ENCODE results near the gene CCL23. TPM values are rescaled to one million over a fixed set of nuclear protein-coding genes. Genes with fewer than 3 reads are reported as not detected.
"Not testable (repeated sequence)": the region's sequence is repeated elsewhere in the genome, so short reads cannot be mapped to it uniquely, and the experiment has no call there.

The CCL23 gene
- total RNA-seq, 2 donors from 2014 or later = not detected

DNA sequence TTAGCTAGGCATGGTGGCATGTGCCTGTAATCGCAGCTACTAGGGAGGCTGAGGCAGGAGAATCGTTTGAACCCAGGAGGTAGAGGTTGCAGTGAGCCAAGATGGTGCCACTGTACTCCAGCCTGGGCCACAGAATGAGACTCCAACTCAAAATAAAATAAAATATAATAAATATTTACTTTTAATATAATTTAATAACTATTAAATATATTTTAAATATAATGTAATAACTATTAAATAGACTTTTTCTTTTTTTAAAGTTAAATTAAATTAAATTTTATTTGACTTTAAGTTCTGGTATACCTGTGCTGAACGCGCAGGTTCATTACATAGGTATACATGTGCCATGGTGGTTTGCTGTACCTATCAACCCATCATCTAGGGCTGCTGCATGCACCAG lies 1.9 kb downstream of the CCL23 start:
- H3K9me3 Mint-ChIP-seq; DNase-seq (ENCODE audit: low spot score in 2 of 2); ATAC-seq; H3K27ac Mint-ChIP-seq; H3K36me3 Mint-ChIP-seq: not testable (repeated sequence)

DNA sequence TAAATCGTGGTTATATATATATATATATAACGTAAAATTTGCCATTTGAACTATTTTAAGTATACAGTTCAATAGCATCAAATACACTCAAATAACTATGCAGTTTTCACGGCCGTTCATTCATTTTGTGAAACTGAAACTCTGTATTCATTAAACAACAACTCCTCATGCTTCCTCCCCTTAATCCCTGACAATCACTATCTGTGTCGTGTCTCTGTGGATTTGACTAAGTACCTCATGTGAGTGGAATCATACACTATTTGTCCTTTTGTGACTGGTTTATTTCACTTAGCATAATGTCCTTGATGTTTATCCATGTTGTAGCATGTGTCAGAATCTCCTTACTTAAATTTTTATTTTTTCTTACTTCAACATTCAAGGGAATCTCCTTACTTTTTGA lies 2.8 kb downstream of the CCL23 start:
- no peak for ATAC-seq
- Mint-ChIP-seq H3K27ac (no peak overlapping the region), H3K9me3 (no peaks in the 10 kb centered on the region), H3K36me3 (no peaks in the 10 kb centered on the region)
- DNase-seq (ENCODE audit: low spot score in 2 of 2) = no peak

DNA sequence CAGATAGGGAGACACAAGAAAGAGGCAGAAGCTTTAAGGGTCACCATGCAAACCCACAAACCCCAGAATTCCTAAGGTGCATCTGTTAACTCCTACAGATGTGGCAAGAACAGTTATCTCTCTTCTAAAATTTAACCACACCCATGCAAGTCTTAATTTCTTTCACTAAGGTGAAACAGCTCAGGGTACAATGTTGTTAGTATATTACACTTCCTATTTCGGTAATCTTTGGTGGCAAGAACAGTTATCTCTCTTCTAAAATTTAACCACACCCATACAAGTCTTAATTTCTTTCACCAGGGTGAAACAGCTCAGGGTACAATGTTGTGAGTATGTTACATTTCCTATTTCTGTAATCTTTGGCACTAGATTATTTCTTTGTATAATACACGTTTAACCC lies 6.6 kb downstream of the CCL23 start:
- ATAC-seq (no peak), DNase-seq (ENCODE audit: low spot score in 2 of 2) (no peak)
- Mint-ChIP-seq H3K9me3 (peaks cover 7% of the 10 kb centered on the region in 2 donors), H3K36me3 (no peaks in the 10 kb centered on the region), H3K27ac (no peak overlapping the region)

DNA sequence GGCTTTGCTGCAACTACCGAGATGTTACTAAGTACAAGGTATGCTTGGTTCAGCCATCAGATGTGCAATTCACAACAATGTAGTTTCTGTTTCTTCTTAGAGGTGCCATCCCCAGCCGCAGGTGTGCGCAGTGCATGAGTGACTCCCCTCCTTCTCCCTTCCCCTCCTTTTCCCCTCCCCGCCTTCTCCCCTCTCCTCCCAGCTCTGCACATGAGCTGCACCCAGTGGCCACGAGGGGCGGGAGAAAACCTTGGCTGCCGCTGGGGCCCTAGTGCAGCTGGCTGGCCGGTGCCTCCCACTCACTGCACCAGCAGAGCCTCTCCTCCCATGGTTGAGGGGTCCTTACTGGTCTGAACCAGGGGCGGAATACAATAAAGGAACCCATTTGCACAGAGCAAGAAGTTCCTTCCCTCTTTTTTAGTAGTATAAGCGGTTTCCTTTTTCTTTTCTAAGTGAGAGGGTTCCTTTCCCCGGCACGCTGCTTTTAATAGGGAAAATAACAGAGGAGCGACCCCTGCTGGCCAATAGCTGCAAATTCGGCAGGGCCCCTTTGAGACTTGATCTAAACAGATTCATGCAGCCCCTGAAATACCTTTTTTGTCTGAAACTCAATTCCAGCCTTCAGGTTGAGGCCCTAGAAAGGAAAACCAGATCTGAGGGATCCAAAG lies 8.6 kb downstream of the CCL23 start:
- peaks cover 7% of the 10 kb centered on the region in 2 donors for H3K9me3 Mint-ChIP-seq
- H3K36me3 Mint-ChIP-seq = no peaks in the 10 kb centered on the region
- DNase-seq (ENCODE audit: low spot score in 2 of 2) (no peak), ATAC-seq (no peak)
- H3K27ac Mint-ChIP-seq = no peak overlapping the region

DNA sequence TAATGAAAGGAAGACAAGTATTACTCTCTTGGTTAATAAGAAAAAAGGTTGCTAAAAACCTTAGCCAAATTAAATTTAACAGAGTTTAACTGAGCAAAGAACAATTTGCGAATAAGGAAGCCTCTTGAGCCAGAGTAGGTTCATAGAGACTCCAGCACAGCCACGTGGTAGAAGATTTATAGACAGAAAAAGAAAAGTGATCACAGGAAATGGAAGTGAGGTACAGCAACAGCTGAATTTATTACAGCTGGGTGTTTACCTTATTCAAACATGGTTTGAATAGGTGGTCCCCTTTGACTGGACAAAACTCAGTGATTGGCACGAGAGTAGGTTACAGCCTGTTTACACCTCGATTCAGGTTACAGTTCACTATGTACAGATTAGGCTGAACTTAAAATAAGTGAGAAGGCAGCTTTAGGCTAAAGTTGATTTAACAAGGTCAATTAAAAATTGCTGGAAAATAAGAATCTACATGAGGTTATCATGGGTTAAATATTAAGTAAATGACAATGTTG lies 13.1 kb downstream of the CCL23 start:
- ATAC-seq = no peak
- DNase-seq (ENCODE audit: low spot score in 2 of 2) = no peak
- Mint-ChIP-seq H3K9me3 (peaks cover 7% of the 10 kb centered on the region in 2 donors), H3K27ac (no peak overlapping the region), H3K36me3 (no peaks in the 10 kb centered on the region)

DNA sequence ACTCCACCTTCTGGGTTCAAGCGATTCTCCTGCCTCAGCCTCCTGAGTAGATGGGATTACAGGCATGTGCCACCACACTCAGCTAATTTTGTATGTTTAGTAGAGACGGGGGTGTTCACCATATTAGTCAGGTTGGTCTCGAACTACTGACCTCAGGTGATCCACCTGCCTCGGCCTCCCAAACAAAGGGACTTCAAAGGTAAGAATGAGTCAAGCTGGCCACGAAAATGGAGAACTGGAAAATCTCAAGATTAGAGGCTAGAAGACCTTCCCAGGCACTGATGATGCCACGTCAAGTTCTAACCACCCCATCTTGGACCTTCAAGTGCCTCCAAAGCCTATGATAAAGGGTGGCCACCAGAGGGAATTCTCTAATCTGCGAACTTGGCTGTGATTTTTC lies 15.1 kb downstream of the CCL23 start:
- ATAC-seq (no peak), DNase-seq (ENCODE audit: low spot score in 2 of 2) (no peak)
- H3K36me3 Mint-ChIP-seq = no peaks in the 10 kb centered on the region
- H3K9me3 Mint-ChIP-seq = peaks cover under 1% of the 10 kb centered on the region in 2 donors
- no peak overlapping the region for H3K27ac Mint-ChIP-seq

DNA sequence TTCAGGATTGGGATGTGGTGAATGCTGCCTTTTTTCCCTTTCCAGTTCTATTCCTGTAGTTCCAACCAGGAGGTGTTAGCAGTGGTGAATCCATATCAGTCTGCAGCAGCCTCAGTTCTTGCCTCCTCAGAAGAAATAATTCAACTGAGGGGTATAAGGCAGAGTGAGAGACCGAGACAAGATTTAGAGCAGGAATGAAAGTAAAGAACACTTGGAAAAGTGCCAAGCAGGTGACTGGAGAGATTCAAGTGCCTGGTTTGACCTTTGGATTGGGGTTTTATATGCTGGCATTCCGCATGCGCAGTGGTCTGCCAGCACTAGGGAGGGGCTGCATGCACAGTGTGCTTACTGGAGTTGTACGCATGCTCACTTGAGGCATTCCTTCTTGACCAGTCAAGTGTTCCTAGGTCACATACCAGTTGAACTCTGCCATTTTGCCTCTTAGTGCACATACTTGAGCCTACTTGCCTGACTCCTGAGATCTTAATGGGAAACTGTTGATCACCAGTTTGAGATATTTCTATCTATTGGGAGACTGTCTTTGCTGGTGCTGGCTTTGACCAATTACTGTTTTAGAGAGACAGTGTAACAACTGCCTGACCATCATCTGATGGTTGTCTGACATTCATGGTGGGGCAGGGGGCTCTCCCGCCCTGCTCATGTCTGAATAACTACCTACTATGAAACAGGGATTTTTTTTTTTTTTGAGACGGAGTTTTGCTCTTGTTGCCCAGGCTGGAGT lies 15.7 kb downstream of the CCL23 start:
- Mint-ChIP-seq H3K27ac (no peak overlapping the region), H3K36me3 (no peaks in the 10 kb centered on the region), H3K9me3 (no peaks in the 10 kb centered on the region)
- ATAC-seq (no peak), DNase-seq (ENCODE audit: low spot score in 2 of 2) (no peak)

DNA sequence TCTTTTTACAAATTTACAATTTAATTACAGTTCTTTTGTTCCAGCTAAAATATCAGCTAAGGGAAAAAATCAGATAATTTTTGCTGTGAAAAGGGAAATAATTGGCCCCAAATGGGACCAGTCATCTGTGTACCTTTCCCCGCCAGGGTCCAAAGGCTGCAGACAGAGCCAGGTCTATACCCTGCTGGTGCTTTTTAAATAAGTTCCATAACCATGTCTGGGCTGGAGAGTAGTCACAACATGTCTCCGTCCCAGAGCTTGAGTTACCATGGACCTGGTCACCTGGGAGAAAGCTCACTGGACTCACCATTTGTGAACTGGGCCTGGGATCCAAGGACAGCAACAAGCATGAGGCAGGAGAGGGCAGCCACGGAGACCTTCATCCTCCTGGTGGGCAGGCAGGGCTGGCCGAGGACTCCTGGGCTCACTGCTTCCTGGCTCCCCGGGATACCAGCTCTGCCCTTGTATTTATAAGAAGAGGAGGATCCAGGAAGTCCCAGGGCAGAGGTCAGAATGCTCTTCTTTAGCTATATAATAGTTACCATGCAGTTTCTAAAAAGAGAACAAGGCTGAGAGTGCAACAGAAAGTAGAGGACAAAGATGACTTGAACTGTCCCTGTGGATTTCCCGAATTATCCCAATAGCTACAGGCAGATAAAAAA lies 16.5 kb downstream of the CCL23 start, which contains the start of gene CCL15:
Gene CCL15 (minus strand): TSS at position 444 of the 662 bp plus-strand sequence. CDS start 61 bp downstream, at position 383.
- ATAC-seq (no peak), DNase-seq (ENCODE audit: low spot score in 2 of 2) (no peak)
- Mint-ChIP-seq H3K9me3 (no peaks in the 10 kb centered on the region), H3K27ac (no peak within 1 kb of the TSS), H3K36me3 (no peaks in the 10 kb centered on the region)

DNA sequence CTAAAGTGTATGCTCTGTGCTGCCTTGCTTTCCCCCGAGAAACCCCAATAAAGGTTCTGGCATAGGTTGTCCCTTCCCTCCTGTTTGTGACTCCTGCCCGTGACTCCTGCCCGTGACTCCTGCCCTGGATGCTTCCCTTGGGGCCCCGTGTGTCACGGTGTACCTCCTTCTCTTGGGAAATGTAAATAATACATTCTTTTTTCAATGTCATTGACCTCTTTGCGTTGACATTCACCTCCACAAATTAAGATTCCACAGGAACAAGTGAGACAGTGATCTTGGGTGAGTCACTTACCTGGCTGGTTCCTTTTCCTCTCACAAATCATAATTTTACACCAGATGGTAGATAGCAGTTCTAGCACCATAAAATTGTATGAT lies 17.1 kb downstream of the CCL23 start:
- no peak for DNase-seq (ENCODE audit: low spot score in 2 of 2)
- Mint-ChIP-seq H3K27ac (no peak overlapping the region), H3K36me3 (no peaks in the 10 kb centered on the region), H3K9me3 (no peaks in the 10 kb centered on the region)
- no peak for ATAC-seq

DNA sequence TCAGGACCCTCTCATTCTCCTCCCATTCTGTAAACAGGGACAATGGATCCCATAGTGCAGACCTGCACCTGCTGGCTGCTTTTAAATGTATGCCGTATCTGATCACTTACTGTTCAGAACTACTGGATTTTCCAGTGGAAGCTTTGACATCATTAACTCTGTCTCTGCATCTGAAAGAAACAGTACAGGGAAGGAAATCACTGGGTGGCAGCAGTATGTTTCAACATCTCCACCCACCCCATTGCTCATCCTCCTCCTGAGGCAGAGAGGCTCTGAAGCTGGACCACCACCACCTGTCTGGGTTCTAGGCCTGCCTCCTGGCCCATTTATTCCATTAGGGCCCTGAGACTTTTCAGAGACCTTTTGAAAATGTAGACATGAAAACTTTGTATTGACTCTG lies 19.0 kb downstream of the CCL23 start:
- no peaks in the 10 kb centered on the region for H3K9me3 Mint-ChIP-seq
- DNase-seq (ENCODE audit: low spot score in 2 of 2) (no peak), ATAC-seq (no peak)
- H3K36me3 Mint-ChIP-seq = no peaks in the 10 kb centered on the region
- H3K27ac Mint-ChIP-seq = no peak overlapping the region

DNA sequence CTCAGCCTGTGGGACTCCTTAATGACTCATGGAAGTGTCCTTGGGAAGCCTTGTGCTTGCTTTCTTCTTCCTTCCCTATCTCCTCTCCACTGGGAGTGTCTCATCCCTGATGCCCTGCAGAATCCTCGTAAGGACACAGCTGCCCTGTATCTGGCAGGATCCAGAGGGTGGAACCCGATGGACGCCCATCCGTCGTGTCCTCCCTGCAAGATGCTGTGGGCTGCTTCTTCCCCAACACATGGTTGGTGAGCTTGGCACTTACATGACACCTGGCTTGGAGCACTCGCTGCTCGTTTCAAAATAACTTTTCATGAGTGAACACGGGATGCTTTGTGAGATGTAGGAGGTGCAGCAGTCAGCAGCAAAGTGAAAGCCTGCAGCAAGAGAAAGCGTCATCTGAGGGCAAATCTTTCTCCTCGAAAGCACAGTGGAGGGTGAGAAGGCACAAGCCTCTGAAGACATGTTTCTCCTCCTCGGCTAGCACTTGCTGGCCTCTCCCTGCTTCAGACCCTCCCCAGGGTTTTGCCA lies 19.7 kb downstream of the CCL23 start:
- H3K36me3 Mint-ChIP-seq = no peaks in the 10 kb centered on the region
- no peak overlapping the region for H3K27ac Mint-ChIP-seq
- no peaks in the 10 kb centered on the region for H3K9me3 Mint-ChIP-seq
- DNase-seq (ENCODE audit: low spot score in 2 of 2) = no peak
- ATAC-seq = no peak

DNA sequence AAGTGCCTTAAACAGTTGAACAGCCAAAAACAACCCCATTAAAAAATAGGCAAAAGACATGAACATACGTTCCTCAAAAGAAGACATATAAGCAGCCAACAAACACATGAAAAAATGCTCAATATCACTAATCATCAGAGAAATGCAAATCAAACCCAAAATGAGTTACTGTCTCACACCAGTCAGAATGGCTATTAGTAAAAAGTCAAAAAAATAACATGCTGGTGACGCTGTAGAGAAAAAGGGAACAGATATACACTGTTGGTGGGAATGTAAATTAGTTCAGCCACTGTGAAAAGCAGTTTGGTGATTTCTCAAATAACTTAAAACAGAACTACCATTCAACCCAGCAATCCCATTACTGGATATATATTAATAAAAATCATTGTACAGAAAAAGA lies 22.4 kb downstream of the CCL23 start:
- not testable (repeated sequence) for DNase-seq (ENCODE audit: low spot score in 2 of 2); H3K27ac Mint-ChIP-seq; H3K9me3 Mint-ChIP-seq; ATAC-seq; H3K36me3 Mint-ChIP-seq

DNA sequence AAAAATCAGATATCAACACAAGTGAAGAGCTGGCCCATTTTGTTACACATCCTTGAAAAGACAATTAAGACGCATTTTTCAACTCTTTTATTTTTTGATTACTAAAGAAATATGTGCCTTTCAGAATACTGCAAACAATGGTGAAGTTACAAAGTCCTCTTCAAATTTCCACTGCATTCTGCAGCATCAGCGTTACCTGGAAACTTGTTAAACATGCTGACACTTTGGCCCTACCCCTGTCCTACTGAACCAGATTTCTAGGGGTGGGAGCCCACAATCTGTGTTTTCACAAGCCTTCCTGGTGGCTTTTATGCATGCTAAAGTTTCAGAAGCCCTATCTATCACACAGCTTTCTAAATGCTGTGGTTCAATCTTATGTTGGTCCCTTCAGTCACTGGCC lies 26.7 kb downstream of the CCL23 start:
- H3K9me3 Mint-ChIP-seq = peaks cover 5 to 7% of the 10 kb centered on the region in 2 donors
- ATAC-seq = no peak
- peaks cover 0 to 5% of the 10 kb centered on the region in 2 donors for H3K36me3 Mint-ChIP-seq

DNA sequence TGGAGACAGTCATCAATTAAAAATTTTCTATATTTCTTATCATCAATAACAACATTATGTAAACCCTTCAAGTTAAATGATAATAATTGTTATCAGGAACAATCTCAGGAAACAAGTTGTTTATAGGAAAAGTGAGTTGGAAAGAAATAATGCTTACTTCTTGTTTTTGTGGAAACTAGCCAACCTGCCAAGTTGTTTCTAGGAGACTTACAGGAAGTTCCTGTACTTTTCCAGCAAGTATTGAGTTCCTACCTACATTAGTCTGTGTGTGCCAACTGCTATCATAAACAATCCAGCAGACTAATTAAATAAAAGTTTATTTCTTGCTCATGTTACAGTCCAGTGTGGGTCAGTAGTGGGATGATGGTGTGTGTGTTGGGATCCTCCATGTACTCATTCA lies 29.6 kb downstream of the CCL23 start:
- Mint-ChIP-seq H3K9me3 (peaks cover 5 to 7% of the 10 kb centered on the region in 2 donors), H3K36me3 (peaks cover 0 to 5% of the 10 kb centered on the region in 2 donors), H3K27ac (no peak overlapping the region)
- no peak for ATAC-seq
- DNase-seq (ENCODE audit: low spot score in 2 of 2) = no peak

More for the DNA sequence above, 26.7 kb downstream of the CCL23 start:
- no peak for DNase-seq (ENCODE audit: low spot score in 2 of 2)
- H3K27ac Mint-ChIP-seq = no peak overlapping the region

DNA sequence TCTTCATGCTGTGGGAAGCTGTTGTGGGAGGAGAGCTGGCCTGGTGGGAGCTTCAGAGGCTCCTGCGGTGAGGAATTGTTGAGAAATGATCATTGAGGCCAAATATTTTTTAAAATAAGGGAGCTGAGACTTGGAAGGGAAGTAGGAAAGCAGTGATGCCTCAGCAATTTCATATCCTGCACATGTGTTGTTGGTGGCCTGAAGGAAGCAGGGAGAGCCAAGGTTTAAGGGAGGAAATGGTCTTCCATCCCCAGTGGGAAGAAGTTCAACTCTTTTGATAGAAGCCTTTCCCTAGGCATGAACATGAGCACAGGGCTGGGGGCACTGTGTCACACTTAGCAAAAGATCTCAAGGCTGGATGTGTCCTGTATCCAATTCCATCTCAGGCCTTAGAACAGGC lies 31.1 kb downstream of the CCL23 start, which contains the start of gene CCL14:
Gene CCL14 (minus strand): TSS at position 87 of the 400 bp plus-strand sequence. CDS start 80 bp downstream, at position 7.
- peak within 1 kb of the TSS in 1 of 2 donors; percentile 4 for H3K27ac Mint-ChIP-seq
- no peak for ATAC-seq
- peaks cover 5 to 7% of the 10 kb centered on the region in 2 donors for H3K9me3 Mint-ChIP-seq
- H3K36me3 Mint-ChIP-seq = peaks cover 0 to 5% of the 10 kb centered on the region in 2 donors
- DNase-seq (ENCODE audit: low spot score in 2 of 2) = no peak

DNA sequence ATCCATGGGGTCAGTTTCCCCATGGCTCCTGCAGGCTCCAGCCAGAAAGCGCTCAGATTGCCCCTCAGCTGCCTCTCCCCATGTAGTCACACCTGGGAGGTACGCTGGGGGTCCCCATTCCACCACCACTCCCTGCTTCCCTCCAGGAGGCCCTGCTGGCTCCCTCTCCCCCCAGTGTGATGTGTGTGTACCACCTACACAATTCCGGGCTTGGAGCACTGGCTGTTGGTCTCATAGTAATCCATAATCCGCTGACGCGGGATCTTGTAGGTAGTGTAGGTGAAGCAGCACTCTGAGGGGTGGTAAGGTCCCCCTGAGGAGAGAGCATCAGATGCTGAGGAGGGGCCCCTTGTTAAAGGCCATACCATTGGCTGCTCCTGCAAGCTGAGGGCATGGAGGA lies 33.6 kb downstream of the CCL23 start:
- ATAC-seq (no peak), DNase-seq (ENCODE audit: low spot score in 2 of 2) (no peak)
- peaks cover 0 to 3% of the 10 kb centered on the region in 2 donors for H3K9me3 Mint-ChIP-seq
- no peaks in the 10 kb centered on the region for H3K36me3 Mint-ChIP-seq
- no peak overlapping the region for H3K27ac Mint-ChIP-seq
